Neuron (in vitro differentiated cells): ENCODE measurements around the gene LYL1.
A peak's percentile ranks its signal among the peaks of the same experiment; 100 is the strongest.

Experiments used
- H2AFZ ChIP-seq: one replicate; pipeline ENCODE4 v1.6.1; 2013; ENCODE audit warnings: low read depth, mild to moderate bottlenecking, inconsistent platforms, low read length, moderate library complexity
- H3K27me3 ChIP-seq: one replicate; pipeline ENCODE4 v1.6.1; 2013; ENCODE audit warnings: low read length; ENCODE audit not compliant: insufficient read depth
- H3K36me3 ChIP-seq: one replicate; pipeline ENCODE4 v1.6.1; 2013; ENCODE audit warnings: low read length; ENCODE audit not compliant: insufficient read depth
- H3K4me1 ChIP-seq: one replicate; pipeline ENCODE4 v1.6.1; 2013; ENCODE audit warnings: low read length; ENCODE audit not compliant: insufficient read depth
- H3K4me3 ChIP-seq: 2 replicates; pipeline ENCODE4 v1.5.1; 2013; ENCODE audit warnings: mild to moderate bottlenecking, low read length, moderate library complexity
- H3K9me3 ChIP-seq: one replicate; pipeline ENCODE4 v1.6.1; 2013; ENCODE audit warnings: low read length

Gene LYL1

GRCh38 chr19:13110099-13110610, 7.5 kb upstream of the LYL1 start:
- Histone ChIP-seq H3K36me3 (peaks cover 31% of the 10 kb centered on the region), H2AFZ (no peak overlapping the region), H3K4me3 (no peak overlapping the region), H3K27me3 (no peaks in the 10 kb centered on the region), H3K9me3 (no peaks in the 10 kb centered on the region), H3K4me1 (peaks cover 3% of the 10 kb centered on the region)

GRCh38 chr19:13109361-13110098, 6.9 kb upstream of the LYL1 start:
- Histone ChIP-seq H2AFZ (no peak overlapping the region), H3K4me3 (no peak overlapping the region), H3K36me3 (peaks cover 29% of the 10 kb centered on the region), H3K27me3 (no peaks in the 10 kb centered on the region), H3K4me1 (no peaks in the 10 kb centered on the region), H3K9me3 (no peaks in the 10 kb centered on the region)

- peaks cover under 1% of the 10 kb centered on the region for H3K9me3 ChIP-seq
- peaks cover 10% of the 10 kb centered on the region for H3K4me1 ChIP-seq
- H2AFZ ChIP-seq = no peak overlapping the region
- H3K4me3 ChIP-seq = no peak overlapping the region
- peaks cover 16% of the 10 kb centered on the region for H3K36me3 ChIP-seq
- H3K27me3 ChIP-seq = peaks cover 12% of the 10 kb centered on the region
These were observed 2.4 kb upstream of the LYL1 start for GRCh38 chr19:13104848-13105711.

- H3K4me1 ChIP-seq = peaks cover 10% of the 10 kb centered on the region
- H2AFZ ChIP-seq = no peak overlapping the region
- peaks cover 19% of the 10 kb centered on the region for H3K27me3 ChIP-seq
- H3K36me3 ChIP-seq = peaks cover 16% of the 10 kb centered on the region
- peaks cover 2% of the 10 kb centered on the region for H3K9me3 ChIP-seq
- no peak overlapping the region for H3K4me3 ChIP-seq
These were observed 1.7 kb upstream of the LYL1 start for GRCh38 chr19:13104360-13104847.

- Histone ChIP-seq H3K9me3 (peaks cover 2% of the 10 kb centered on the region), H2AFZ (no peak overlapping the region), H3K27me3 (peaks cover 25% of the 10 kb centered on the region), H3K4me3 (no peak overlapping the region), H3K4me1 (peaks cover 10% of the 10 kb centered on the region), H3K36me3 (peaks cover 12% of the 10 kb centered on the region)
These were observed 1.1 kb upstream of the LYL1 start for GRCh38 chr19:13103581-13104359.

- H3K27me3 ChIP-seq = peaks cover 30% of the 10 kb centered on the region
- H3K4me1 ChIP-seq = peaks cover 10% of the 10 kb centered on the region
- H2AFZ ChIP-seq = peak overlapping the region; percentile 72
- peak overlapping the region; percentile 46 for H3K4me3 ChIP-seq
- H3K36me3 ChIP-seq = peaks cover 9% of the 10 kb centered on the region
- H3K9me3 ChIP-seq = peaks cover 2% of the 10 kb centered on the region
These were observed 317 bp downstream of the LYL1 start for GRCh38 chr19:13102416-13102665.

- Histone ChIP-seq H3K4me3 (peak overlapping the region; percentile 46), H3K4me1 (peaks cover 10% of the 10 kb centered on the region), H3K9me3 (peaks cover 2% of the 10 kb centered on the region), H3K27me3 (peaks cover 34% of the 10 kb centered on the region), H2AFZ (peak overlapping the region; percentile 72), H3K36me3 (peaks cover 8% of the 10 kb centered on the region)
These were observed 855 bp downstream of the LYL1 start for GRCh38 chr19:13101590-13102415.

GRCh38 chr19:13100841-13101589, 1.6 kb downstream of the LYL1 start:
- no peak overlapping the region for H3K4me3 ChIP-seq
- peaks cover 15% of the 10 kb centered on the region for H3K4me1 ChIP-seq
- H2AFZ ChIP-seq = no peak overlapping the region
- peaks cover 5% of the 10 kb centered on the region for H3K36me3 ChIP-seq
- peaks cover 37% of the 10 kb centered on the region for H3K27me3 ChIP-seq
- H3K9me3 ChIP-seq = peaks cover 2% of the 10 kb centered on the region

- Histone ChIP-seq H3K27me3 (peaks cover 37% of the 10 kb centered on the region), H3K4me1 (peaks cover 24% of the 10 kb centered on the region), H2AFZ (no peak overlapping the region), H3K4me3 (no peak overlapping the region), H3K36me3 (peaks cover 5% of the 10 kb centered on the region), H3K9me3 (peaks cover 2% of the 10 kb centered on the region)
These were observed 2.5 kb downstream of the LYL1 start for GRCh38 chr19:13100031-13100588.

- Histone ChIP-seq H3K9me3 (peaks cover 2% of the 10 kb centered on the region), H3K4me1 (peaks cover 31% of the 10 kb centered on the region), H2AFZ (no peak overlapping the region), H3K27me3 (peaks cover 37% of the 10 kb centered on the region), H3K4me3 (no peak overlapping the region), H3K36me3 (no peaks in the 10 kb centered on the region)
These were observed 3.3 kb downstream of the LYL1 start for GRCh38 chr19:13099073-13099999.
